GM21515 (cell line): Measurements from ENCODE around the gene ARHGAP42.
A peak's percentile ranks its signal among the peaks of the same experiment; 100 is the strongest.

Experiments
- ATAC-seq: cut with Tn5 transposase; IDR thresholded peaks from one replicate; pipeline ENCODE4 v1.9.1; 2021; ENCODE audit not compliant: unreplicated experiment

Gene ARHGAP42

DNA sequence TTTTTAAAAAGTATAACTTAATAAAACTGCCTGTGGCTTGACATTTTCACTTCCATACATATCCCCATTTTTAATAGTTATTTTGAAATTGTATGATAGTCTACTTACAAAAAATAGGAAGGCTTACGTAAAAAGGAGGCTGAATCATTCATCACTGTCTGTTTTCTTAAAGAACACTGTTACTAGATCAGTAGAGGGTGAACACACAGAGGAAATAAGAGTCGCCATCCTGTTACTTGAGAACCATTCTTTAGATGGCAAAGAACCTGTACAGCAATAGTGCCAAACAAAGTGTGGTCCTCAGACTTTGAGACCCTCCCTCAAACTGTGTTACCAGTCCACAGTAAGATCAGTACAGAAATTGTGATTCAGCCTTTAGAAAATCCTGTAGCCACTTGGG is 261.8 kb downstream of the ARHGAP42 start:
- ATAC-seq, result no peak

DNA sequence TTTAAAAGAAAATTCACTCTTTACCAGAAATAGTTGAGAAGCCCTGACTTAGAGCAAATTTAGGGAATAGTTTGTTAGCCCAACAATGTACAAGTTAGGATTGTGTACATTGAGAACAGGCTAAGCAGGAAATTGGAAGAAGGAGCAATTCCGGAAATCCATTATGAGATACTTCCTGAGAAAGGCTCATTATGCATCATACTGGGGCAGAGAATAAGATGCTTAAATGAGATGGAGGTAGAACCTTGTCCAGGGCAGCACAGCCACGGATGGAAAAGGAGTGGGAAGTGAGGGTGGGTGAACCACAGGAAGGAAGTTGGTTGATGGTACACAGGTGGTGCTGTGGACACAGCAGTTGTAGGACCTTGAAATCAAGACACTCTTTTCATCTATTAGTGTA is 262.4 kb downstream of the ARHGAP42 start:
- no peak for ATAC-seq

DNA sequence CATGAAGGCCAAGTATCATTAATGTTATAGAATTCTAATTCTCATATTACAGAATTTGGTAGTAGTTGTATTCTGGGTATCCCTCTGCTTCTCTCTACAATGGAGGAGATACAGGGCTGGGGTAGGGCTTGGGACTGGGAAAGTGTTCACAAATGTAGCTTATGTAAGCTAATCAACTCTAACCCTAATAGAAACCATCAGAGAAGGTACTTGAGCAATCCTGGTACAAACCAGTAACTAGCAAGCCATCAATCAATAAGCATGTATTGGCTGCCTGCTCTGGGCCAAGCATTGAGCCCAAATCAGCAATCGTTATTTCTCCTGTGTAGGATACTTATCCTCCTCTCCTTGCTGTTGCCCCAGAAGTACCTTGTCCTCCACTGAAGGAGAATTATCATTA is 268.2 kb downstream of the ARHGAP42 start:
- no peak for ATAC-seq

DNA sequence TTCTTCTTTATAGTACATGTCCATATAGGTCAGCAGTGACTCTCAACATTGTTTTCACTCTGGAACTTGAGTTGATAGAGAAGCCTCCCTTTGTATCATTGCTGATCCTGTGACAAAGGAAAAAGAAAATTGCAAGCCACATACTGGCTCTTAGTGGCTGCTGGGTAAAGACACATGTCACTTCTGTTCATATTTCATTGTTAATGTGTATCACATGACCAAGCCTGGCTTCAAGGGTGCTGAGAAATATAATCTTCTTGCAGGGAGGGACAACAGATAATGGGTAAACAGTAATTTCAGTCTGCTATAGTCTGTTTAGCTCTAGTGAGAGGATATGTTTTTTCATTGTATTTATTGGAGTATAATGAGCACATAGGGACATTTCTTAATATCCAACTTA is 269.3 kb downstream of the ARHGAP42 start:
- ATAC-seq, result no peak

DNA sequence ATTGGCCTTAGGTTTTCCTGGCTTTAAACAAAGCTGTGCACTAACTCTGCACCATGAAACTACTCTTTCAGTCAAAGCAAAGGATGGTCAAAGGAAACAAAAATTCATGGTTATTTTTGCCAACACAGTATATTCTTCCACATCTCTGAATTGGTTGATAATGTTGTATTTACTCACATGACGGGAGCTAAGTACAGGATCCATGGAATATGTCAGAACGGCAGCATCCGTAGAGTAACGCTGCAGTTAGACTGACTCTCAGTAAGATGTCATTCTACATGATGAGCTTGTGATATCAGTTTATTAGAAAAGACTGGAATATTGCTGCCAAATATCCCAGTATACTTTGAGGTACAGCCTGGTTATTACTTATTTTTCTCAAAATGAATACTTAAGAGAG is 270.4 kb downstream of the ARHGAP42 start:
- ATAC-seq, result no peak

DNA sequence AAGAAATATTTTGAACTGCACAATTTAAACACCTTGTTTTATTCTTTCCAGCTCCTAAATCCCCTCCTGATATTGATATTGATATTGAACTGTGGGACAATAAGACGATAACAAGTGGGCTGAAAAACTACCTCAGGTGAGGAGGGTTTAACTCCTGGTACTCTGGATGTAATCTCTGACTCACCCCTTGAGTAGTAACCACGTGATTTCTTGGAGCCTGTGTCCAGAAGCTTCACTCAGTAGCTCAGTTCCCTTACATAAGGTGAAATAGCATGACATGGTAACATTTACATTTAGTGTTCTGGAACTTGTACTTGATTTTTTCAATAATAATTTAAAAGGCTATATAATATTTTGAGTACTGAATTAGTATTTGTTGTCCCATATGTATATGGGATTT is 274.5 kb downstream of the ARHGAP42 start:
- ATAC-seq, result no peak

DNA sequence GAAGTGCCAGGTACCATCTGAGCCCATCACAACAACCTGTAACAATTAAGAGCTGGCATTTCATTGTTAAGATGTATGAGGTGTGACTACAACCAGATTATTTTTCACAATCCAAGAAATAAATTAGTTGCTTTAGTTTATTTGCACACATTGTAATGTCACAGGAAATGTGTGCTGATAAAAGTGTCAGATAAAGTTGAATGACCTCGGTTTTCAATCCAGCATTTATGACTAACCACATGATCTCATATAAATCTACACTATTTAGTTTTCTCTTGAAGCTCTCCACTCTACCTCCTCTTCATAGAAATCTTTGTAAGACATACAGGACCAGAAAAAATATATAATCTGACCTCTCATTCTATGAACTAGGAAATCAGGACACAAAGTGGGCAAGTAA is 276.3 kb downstream of the ARHGAP42 start:
- no peak for ATAC-seq

DNA sequence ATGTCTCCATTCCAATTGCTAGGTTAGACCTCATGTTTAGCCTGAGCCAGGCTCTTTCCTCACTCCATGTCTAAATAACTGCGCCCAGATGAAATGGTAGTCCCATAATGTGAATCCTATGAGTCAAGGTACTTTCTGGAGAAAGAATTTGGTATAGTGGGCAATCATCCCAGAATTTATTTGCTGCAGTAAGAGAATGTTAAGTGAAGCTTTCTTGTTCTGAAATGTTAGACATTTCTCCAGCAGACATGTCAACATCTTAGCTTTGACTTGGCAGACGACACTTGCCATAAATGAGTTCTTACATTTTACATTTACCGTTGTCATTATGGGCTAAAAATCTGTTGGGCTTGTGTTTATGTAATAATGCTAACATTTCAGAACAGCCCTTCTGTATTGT is 277.3 kb downstream of the ARHGAP42 start:
- no peak for ATAC-seq

DNA sequence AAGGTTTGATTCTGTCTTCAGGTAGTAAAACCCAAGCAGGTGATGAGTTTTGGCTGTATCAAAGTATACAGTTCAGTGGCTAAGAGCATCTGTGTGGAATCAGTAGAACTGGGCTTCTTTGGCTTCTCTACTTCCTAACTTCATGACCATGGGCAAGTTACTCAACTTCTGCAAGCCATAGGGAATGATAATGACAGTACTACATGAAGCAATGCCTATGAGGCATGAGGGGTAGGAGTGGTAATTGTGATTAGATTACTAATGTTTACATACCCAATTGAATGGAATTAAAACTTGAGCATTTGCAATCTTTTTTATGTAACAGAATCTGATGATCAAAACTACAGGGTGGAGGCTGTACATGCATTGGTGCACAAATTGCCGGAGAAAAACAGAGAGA is 278.3 kb downstream of the ARHGAP42 start:
- no peak for ATAC-seq

DNA sequence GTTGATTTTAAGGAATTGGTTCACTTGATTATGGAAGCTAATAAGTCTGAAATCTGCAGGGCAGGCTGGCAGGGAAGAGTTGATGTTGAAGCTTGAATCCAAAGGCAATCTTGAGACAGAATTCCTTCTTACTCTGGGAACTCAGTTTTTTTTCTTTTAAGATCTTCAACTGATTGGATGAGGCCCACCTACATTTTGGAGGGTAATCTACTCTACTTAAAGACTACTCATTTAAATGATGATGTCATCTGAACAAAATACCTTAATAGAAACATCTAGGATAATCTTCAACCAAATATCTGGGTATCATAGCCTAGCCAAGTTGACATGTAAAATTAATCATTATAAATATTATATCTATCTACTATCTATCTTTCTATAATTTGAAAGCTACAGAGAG is 279.3 kb downstream of the ARHGAP42 start:
- ATAC-seq, result no peak

DNA sequence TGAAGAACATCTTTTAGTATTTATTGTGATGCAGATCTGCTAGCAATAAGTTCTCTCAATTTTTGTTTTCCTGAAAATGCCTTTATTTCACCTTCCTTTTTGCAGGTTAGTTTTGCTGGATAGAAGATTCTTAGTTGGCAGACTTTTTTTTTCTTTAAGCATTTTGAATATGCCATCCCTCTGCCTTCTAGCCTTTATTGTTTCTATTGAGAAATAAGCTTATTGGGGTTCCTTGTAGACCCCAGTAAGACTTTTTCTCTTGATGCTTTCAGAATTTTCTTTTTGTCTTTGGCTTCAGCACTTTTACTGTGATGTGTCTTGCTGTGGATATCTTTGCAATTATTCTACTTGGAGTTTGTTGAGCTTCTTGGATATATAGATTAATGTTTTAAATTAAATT is 281.9 kb downstream of the ARHGAP42 start:
- ATAC-seq, result no peak

DNA sequence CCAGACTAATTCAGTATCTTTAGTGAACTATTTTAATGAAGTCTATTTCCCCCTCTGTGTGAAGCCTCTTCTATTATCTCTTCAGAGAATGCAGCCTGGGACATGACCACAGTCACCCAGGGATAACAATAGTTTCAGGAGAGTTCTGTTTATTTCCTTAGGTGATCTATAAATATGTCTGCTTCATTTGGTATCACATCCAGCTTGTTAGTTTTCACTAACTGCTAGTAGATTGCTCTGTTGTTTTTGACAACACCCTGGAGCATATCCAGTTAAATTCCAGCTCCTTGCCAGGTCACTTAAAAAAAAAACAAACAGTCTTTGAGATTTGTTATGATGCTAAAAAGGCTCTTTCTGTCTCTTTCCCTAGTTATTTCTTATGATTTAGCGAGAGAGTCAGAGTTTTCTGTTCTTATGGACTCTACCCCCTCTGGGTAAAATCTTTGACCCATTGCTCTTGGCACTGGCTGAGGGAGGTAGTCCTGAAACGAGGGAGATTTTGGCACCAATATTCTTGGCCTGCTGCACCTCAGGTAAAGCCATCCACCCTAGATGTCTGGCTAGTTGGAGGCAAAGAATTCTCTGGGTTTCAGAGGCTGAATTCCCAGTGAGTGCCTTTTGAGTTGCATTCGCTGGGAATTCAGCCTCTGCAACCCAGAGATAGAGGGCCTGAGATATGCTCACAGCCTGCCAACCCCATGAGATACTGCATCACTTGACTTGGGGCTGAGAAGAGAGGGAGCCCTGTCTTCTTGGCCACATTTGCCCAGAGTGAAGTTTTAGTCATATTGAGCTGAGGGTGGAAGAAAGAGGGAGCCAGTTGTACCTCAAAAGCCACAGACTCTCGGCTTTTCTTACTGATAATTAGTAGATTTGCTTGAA is 283.4 kb downstream of the ARHGAP42 start:
- no peak for ATAC-seq

DNA sequence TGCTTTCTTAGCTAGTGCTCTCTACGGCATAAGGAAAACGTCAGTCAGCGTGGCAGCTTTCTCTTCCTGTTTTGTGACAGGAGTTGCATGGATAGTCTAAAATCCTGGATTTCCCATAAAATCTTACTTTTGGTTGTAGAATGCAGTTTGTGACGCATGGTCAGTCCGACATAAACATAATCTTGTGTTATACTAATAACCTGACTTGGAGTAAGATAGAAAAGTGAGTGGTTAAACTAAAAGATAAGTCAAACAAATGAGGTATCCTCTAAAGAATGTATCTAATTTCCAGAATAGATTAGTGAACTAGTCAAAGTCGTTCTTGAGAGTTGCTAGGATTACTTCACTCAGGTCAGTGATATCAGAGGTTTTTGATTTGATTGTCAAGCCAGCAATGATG is 285.0 kb downstream of the ARHGAP42 start:
- ATAC-seq, result no peak

DNA sequence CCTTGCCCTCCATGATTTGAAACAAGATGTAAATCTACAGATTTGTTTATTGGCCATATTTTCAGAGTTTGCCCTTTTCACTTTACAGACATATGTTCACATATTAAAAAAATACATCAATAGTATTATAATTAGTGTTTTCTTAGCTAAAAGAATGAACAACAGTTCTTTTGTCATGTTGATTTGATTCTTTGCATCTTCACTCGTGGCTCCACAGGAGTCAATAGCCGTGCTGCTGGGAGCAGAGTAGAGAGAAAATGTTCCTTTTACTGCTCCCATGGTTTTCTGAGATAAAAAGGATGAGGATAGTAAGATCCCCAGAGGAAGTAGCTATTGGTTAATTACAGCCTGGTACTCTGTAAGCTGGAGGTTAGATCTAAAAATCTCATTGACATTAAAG is 291.4 kb downstream of the ARHGAP42 start:
- ATAC-seq, result no peak

DNA sequence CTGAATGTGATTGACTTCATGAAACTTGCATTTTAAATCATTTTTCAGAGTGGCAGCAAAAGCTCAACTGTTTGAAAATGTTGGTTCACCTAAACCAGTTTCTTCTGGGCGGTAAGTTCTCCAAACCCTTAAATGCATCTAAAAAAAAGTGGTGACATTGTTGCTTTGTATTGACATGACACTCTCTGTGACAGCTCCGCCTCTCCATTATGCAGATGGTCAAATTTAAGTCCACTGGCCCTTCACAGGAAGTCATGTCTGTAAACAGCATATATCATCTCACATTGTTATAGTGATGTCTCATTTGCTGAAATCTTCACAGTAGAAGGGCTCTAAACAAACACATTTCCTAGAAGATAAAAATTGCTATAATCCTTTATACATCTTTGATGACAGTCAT is 291.9 kb downstream of the ARHGAP42 start:
- no peak for ATAC-seq

DNA sequence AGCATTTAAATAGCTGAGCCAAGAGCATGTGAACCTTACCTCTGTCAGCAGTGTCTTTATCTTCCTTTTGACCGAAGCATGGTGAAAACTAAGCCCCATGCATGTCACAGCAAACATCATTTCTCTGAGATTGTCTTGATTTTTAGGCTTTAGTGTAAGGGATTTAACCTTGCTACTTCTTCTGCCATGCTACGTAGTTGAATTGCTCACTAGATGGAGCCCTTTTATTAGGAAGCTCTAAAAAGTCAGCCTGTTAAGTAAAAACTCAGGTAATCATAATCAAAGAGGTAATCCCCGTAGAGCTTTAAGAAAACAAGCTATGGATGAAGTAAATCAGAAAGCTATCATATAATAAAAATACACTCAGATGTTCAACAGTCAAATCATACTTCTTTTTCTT is 293.1 kb downstream of the ARHGAP42 start:
- ATAC-seq, result no peak

DNA sequence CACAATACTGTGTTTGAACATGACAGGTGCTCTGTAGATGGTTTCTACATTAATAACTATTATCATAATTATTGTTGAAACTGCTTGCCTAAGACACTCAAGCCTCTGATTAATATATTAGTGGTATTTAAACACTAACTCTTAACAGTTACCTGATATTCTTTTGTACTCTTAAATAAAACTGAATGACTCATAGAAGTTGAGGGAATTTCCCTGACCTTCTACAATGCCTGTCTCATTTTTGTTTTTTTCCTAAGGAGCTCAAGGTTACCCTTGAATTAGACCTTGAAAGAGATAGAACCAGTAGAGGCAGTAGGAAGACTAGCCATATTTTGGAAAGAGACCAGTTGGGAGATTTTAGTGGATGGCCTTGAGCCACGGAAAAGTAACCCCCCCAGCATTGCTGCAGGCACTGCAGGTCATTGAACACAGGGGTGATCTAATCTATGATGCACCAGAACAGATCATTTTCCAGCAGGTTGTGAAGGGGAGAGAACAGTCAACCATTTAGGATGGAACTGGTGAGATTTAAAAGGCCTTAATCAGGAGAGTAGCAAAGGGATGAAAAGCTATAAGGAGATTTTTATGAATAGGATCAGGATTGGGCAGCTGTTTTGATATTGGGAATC is 294.2 kb downstream of the ARHGAP42 start:
- ATAC-seq, result no peak

DNA sequence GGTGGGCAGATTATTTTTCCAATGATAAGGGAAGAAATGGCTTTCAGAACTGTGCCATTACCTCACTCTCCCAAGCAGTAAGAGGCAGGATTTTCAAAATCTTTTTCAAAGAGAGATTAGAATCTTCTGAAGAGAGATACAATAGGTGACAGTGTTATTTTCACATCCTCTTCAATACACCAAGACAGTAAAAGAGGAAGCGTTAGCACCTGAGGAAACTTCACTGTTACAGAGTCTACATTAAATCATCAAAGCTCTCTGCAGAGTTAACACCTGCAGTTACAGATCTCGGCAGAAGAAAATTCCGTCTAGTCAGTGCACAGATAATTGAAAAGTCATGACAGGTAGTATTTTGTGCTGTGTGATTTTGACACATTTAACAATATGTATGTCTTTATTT is 297.6 kb downstream of the ARHGAP42 start:
- peak; percentile 96 for ATAC-seq

DNA sequence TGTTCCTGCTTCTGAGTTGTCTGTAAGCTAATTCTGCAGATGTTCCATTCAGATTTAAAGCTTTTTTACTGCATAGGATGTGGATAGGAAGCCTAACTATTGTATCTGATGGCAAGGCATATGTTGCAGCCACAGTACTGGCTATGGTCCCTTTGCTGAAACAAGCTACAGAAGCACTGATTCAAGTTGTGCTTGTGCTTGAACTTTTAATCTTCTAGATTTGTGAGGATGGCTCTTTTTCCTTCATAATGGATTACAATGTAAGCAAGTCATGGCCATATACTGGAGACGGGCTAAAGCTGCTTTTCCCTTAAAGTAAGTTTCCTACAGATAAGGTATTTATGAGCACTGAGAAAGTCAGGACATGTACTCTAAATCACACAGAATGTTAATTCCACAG is 303.8 kb downstream of the ARHGAP42 start:
- no peak for ATAC-seq

DNA sequence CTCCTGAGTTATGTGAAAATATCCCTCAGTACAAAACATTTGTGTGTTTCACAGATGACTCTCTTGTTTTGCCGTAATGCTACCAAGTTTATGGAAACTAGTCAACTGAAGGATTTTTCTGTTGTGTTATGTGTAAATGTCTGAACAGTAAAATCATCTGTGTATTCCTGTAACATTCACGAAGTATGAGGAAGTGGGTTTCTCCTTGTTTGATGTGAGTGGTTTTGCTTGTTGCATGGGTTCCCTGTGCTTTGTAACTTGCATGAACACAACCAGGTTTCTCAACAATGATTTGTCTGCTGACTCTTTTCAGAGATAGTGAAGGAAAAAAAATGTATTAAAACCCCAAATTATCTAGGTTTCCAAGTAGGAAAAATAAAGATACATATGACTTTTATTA is 304.5 kb downstream of the ARHGAP42 start:
- ATAC-seq, result no peak

DNA sequence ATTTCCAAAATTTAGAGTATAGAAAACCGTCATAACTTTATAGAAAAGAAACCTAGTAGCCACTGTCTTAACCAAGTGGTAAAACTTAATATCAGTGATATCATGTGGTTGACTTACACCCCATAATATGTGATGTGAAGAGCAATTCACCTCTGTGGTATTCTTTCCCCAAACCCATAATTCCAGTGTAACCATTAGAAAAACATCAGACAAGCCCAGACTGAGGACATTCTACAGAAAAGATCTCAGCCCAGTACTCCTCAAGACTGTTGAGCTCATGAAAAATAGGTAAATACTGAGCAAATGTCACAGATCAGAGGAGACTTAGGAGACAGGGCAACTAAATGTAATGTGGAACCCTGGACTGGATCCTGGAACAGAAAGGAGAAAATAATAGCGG is 307.9 kb downstream of the ARHGAP42 start:
- no peak for ATAC-seq

DNA sequence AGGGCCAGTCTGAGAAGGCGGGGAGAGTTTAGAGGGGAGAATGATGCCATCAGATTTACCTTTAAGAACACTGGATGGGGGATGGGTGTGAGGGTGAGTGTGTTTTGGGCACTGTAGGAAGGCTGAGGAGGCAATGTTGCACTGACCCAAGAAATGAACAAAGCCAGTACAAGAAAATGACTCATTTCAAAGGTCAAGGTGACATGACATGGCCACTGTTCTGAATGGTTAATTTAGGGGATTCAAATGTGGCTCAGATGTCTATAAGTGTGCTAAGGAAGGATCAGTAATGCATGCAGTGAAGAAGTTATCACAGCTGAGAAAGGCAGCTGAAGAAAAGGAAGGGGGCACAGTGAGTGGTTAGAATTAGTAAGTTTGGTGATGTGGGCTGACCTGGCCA is 312.7 kb downstream of the ARHGAP42 start:
- ATAC-seq, result no peak

DNA sequence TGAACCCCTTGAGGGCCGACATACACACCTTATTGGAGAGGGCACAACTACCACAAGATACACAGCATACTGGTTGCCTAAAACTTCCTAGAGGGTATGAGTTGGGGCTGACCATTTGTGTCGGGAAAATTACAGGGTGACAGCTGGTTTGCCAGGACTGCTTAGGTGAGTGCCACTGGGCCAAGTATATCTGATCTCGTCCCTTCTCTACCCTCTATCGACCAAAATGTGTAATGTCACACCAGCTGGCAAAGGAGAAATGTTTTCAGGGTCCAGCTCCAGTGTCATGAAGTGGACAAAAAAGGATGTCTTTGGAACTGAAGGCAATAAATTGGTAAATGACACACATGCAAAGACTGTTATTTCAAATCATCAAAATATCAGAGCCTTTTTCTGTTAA is 316.4 kb downstream of the ARHGAP42 start:
- ATAC-seq, result no peak
